Peyer's patch (tissue), 4 donors: ENCODE results near the gene HSP90AB1. TPM values are rescaled to one million over a fixed set of nuclear protein-coding genes. Genes with fewer than 3 reads are reported as not detected.

ENCODE experiments used
- DNase-seq, 3 donors: peaks; one replicate each; pipeline ENCODE4 v3.0.0-alpha.2; 2017 to 2019
- H3K27ac ChIP-seq, 4 donors: fragments of 200-600 bp; sonication (generic); one replicate each; pipeline ENCODE4 v1.5.1; 2016 to 2019
- H3K27me3 ChIP-seq, 2 donors: fragments of 200-600 bp; sonication (generic); one replicate each; pipeline ENCODE4 v1.5.1; 2019
- H3K36me3 ChIP-seq, 3 donors: fragments of 200-600 bp; sonication (generic); one replicate each; pipeline ENCODE4 v1.5.1; 2016 to 2019
- H3K4me1 ChIP-seq, 4 donors: fragments of 200-600 bp; sonication (generic); one replicate each; pipeline ENCODE4 v1.5.1; 2016 to 2019
- H3K4me3 ChIP-seq, 4 donors: fragments of 200-600 bp; sonication (generic); 1 replicate in 3 of 4; 2 replicates in 1 of 4; pipeline ENCODE4 v1.5.1; 2016 to 2019; ENCODE audit warnings: mild to moderate bottlenecking in 1 of 4
- H3K9me3 ChIP-seq, 4 donors: fragments of 200-600 bp; sonication (generic); one replicate each; pipeline ENCODE4 v1.5.1; 2016 to 2019; ENCODE audit warnings: mild to moderate bottlenecking in 1 of 4
- POLR2A ChIP-seq, 2 donors: fragments of 450-650 bp; IDR thresholded peaks; one replicate each; pipeline ENCODE4 v1.5.1; 2017; ENCODE audit warnings: antibody characterized with exemption in 2 of 2, mild to moderate bottlenecking in 2 of 2, moderate library complexity in 2 of 2
- total RNA-seq, 4 donors: library from RNA; depleted of rRNA; stranded (reverse); fragments of >200 nt; gene quantifications; one replicate each; pipeline ENCODE4 v1.1.0, GENCODE V29; 2016
- TF ChIP-seq, protein P1 (sequence below), 6 experiments: fragments of 450-650 bp in 4 of 6; fragments of 200-600 bp in 2 of 6; sonication (generic) in 1 of 6; IDR thresholded peaks; one replicate each; pipeline ENCODE4 v1.5.1; 2017 to 2019; ENCODE audit warnings: antibody characterized with exemption in 6 of 6, mild to moderate bottlenecking in 3 of 6, moderate library complexity in 1 of 6

HSP90AB1 gene
- total RNA-seq, 4 donors from 2014 or later: 181 to 330 (median 254) TPM

DNA sequence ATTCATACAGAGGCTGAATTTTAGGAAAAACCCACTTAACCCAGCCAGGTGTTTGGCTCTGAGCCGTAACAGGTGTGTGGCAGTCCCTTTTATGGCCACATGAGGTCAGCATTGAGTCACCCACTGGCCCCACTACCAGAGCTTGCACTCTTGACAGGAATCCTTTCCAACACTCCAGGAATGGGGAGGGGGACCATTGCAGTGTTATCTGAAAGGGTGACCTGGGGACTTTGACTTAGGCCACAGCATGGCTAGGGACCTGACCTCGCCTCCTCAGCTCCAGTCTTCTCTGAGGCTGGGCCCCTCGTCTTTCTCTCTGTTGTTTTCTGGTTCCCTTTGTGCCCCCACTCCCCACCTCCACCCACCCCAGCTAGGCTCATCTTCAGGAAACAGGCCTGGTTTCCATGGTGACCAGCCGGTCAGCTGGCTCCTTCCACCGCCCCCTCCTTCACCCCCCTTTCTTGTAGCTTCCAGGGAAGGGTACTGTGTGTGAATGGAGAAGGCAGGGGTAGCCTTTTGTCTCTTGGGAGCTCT lies 21.3 kb downstream of the HSP90AB1 start:
- Histone ChIP-seq H3K27ac (no peak overlapping the region), H3K27me3 (peaks cover 0 to 19% of the 10 kb centered on the region in 2 donors), H3K9me3 (no peaks in the 10 kb centered on the region), H3K4me3 (no peak overlapping the region), H3K4me1 (peaks cover 0 to 26% (median 8%) of the 10 kb centered on the region in 4 donors), H3K36me3 (no peaks in the 10 kb centered on the region)
- DNase-seq: peak; percentile 59 to 85 (median 66)
- TF ChIP-seq, protein P1, sequence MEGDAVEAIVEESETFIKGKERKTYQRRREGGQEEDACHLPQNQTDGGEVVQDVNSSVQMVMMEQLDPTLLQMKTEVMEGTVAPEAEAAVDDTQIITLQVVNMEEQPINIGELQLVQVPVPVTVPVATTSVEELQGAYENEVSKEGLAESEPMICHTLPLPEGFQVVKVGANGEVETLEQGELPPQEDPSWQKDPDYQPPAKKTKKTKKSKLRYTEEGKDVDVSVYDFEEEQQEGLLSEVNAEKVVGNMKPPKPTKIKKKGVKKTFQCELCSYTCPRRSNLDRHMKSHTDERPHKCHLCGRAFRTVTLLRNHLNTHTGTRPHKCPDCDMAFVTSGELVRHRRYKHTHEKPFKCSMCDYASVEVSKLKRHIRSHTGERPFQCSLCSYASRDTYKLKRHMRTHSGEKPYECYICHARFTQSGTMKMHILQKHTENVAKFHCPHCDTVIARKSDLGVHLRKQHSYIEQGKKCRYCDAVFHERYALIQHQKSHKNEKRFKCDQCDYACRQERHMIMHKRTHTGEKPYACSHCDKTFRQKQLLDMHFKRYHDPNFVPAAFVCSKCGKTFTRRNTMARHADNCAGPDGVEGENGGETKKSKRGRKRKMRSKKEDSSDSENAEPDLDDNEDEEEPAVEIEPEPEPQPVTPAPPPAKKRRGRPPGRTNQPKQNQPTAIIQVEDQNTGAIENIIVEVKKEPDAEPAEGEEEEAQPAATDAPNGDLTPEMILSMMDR (IDR thresholded peaks at IDR 0.05): peak; percentile 74 to 92 (median 90)
- no peak for TF ChIP-seq POLR2A (IDR thresholded peaks at IDR 0.05)

DNA sequence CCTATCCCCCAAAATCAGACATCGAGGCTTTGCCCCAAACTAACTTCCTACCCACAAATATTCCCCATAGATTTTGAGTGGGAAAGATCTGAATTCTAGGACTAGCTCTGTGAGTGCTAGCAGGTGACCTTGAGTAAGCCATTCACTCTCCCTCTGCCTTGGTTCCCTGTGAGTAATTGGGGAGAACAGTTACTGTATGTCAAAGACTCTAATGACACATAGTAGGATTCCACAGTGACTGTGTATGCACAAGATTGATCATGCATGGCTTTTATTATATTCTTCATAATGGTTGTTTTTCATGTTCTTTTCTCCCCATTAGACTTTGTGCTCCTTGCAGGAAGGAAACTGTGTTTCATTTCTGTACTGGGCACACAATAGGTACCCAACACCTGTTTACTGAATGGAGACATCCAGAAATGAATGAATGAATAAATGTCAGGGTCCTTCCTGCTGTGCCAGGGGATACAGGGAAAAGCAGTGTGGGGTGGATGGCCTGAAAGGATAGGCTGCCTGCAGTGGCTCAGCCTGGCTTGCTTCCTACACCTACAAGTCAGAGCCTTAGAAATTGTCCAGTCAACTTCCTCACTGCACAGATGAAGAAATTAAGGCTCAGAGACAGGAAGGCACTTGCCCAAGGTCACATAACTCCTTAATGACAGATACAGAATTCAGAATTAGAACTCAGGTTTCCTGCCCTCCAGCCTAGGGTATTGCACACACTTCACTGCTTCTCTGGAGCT lies 22.4 kb downstream of the HSP90AB1 start:
- Histone ChIP-seq H3K9me3 (no peaks in the 10 kb centered on the region), H3K27ac (no peak overlapping the region), H3K36me3 (no peaks in the 10 kb centered on the region), H3K4me1 (peaks cover 0 to 14% (median 0%) of the 10 kb centered on the region in 4 donors), H3K4me3 (no peak overlapping the region), H3K27me3 (peaks cover 0 to 19% of the 10 kb centered on the region in 2 donors)
- TF ChIP-seq, protein P1 (IDR thresholded peaks at IDR 0.05): no peak
- no peak for TF ChIP-seq POLR2A (IDR thresholded peaks at IDR 0.05)
- DNase-seq: no peak

DNA sequence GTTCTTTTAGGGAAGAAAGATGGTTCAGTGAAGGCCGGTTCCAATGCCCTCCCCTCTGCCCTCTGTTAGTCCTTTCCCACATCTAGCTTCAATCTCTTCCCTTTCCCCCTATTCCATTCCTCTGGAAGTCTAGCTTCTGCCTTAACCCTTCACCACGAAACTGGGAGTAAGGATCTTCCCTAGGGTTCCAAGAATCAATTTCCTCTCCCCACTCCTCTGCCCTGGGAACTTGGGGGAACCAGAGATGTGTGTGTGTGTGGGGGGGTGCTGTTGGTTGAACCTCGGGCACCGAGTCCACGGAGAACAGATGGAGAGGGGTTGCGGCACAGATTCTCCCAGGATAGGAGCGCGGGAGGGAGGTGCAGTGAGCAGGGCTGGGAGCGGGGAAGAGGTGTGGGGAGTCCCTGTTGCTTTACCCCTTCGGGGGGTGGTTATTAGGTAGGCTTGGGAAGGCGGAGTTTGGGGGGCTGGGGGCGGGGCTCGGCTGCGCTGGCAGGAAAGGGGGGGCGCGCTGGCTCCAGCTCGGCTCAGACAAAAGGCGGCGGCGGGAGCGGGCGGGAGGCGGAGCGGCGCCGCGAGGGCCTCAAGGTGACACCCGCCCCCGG lies 23.1 kb downstream of the HSP90AB1 start, which contains the start of gene TMEM151B:
Gene TMEM151B, plus strand, starts transcription at position 530 of the 605 bp plus-strand sequence. CDS start 293 bp downstream, outside the sequence.
- peaks cover 0 to 19% of the 10 kb centered on the region in 2 donors for H3K27me3 ChIP-seq
- no peak within 1 kb of the TSS for H3K27ac ChIP-seq
- peaks cover 0 to 9% (median 0%) of the 10 kb centered on the region in 4 donors for H3K4me1 ChIP-seq
- no peak for DNase-seq
- no peaks in the 10 kb centered on the region for H3K9me3 ChIP-seq
- TF ChIP-seq POLR2A (IDR thresholded peaks at IDR 0.05): no peak
- TF ChIP-seq, protein P1 (IDR thresholded peaks at IDR 0.05): no peak
- H3K36me3 ChIP-seq: no peaks in the 10 kb centered on the region
- H3K4me3 ChIP-seq: peak within 1 kb of the TSS; percentile 23 to 58 (median 49)

DNA sequence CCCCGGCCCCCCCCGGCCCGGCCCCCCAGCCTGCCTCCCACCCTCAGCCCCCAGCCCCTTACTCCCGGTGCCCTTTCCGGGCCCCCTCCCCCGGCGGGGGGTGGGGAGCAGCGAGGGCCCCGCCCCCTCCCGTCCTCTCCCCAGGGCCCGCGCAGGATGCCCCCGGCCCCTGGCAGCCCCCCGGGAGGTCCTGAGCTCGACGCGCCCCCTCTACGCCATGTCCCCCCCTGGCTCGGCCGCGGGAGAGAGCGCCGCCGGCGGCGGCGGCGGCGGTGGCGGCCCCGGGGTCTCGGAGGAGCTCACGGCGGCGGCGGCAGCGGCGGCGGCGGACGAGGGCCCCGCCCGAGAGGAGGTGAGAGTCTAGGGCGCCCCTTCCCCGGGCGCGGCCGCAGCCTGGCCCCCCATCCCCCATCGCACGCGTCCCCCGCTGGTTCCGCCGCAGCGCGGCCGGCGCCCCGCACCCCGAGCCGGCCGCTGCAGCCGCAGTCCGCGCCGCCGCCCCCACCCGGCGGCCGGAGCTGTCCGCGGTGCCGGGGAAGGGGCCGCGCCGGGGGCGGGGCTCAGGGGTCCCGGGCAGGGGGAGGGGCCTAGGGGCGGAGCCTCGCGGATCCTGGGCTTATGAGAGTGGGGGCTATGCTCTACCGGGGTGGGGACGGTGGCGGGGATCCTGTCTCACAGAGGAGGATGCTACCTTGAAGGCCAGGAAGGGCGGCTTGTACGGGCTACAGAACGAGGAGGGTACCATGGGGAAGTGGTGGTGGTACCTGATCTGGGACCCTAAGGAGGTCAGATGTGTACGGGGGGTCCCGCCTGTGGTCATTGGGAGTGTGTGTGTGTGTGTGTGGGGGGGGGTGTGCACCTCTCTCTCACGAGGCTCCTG lies 23.9 kb downstream of the HSP90AB1 start:
- TF ChIP-seq, protein P1 (IDR thresholded peaks at IDR 0.05): no peak
- no peak for TF ChIP-seq POLR2A (IDR thresholded peaks at IDR 0.05)
- Histone ChIP-seq H3K27ac (no peak overlapping the region), H3K9me3 (no peaks in the 10 kb centered on the region), H3K4me3 (peak overlapping the region; percentile 23 to 58 (median 49)), H3K36me3 (no peaks in the 10 kb centered on the region), H3K4me1 (peaks cover 0 to 13% (median under 1%) of the 10 kb centered on the region in 4 donors), H3K27me3 (peaks cover 0 to 25% of the 10 kb centered on the region in 2 donors)
- no peak for DNase-seq

DNA sequence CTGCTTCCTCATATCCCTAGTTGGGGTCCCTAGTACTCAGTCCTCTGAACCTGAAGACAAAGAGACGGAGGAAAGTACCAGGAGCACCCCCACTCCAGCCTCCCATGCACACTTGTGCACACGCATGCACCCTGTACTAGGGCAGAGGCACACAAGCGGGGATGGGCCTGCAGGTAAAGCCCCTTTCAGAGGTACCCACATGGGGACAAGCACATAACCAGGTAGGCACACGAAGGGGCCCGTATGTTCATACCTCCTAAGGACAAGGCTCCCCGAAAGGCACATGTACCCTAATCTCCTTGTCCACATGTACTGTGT lies 24.5 kb downstream of the HSP90AB1 start:
- no peak for DNase-seq
- no peak for TF ChIP-seq POLR2A (IDR thresholded peaks at IDR 0.05)
- TF ChIP-seq, protein P1 (IDR thresholded peaks at IDR 0.05): no peak
- Histone ChIP-seq H3K27me3 (peaks cover 0 to 31% of the 10 kb centered on the region in 2 donors), H3K36me3 (no peaks in the 10 kb centered on the region), H3K9me3 (no peaks in the 10 kb centered on the region), H3K4me1 (peaks cover 0 to 19% (median 3%) of the 10 kb centered on the region in 4 donors), H3K27ac (no peak overlapping the region), H3K4me3 (no peak overlapping the region)
